ENCODE data around the gene GPLD1. TPM values are rescaled to one million over a fixed set of nuclear protein-coding genes. Genes with fewer than 3 reads are reported as not detected.
"Not testable (repeated sequence)": the region's sequence is repeated elsewhere in the genome, so short reads cannot be mapped to it uniquely, and the experiment has no call there.

The GPLD1 gene
- total RNA-seq, 1 donor from 2014 or later: 3.6 TPM

- TF ChIP-seq CTCF (IDR thresholded peaks at IDR 0.05): peak; percentile 66
- Histone ChIP-seq H3K27me3 (ENCODE audit: low read depth) (no peaks in the 10 kb centered on the region), H3K27ac (no peak overlapping the region), H3K9me3 (no peaks in the 10 kb centered on the region), H3K36me3 (no peaks in the 10 kb centered on the region), H3K4me3 (no peak overlapping the region), H3K4me1 (no peaks in the 10 kb centered on the region)
- DNase-seq (peak; percentile 69), ATAC-seq (peak; percentile 89 to 95)
- intact Hi-C loops (cut with DNase I): no loop called here
Measured at GRCh38 chr6:24520929-24521546, 31.7 kb upstream of the GPLD1 start.

GRCh38 chr6:24517659-24518543 lies 28.5 kb upstream of the GPLD1 start:
- no peak overlapping the region for H3K4me3 ChIP-seq
- peak overlapping the region; percentile 22 for H3K27ac ChIP-seq
- TF ChIP-seq CTCF (IDR thresholded peaks at IDR 0.05): no peak
- H3K27me3 ChIP-seq (ENCODE audit: low read depth): no peaks in the 10 kb centered on the region
- H3K9me3 ChIP-seq: no peaks in the 10 kb centered on the region
- H3K4me1 ChIP-seq: no peaks in the 10 kb centered on the region
- intact Hi-C loops (cut with DNase I): no loop called here
- no peak for DNase-seq
- peaks cover 6% of the 10 kb centered on the region for H3K36me3 ChIP-seq
- ATAC-seq: peak; percentile 29 to 37

GRCh38 chr6:24513602-24514001 lies 24.2 kb upstream of the GPLD1 start:
- DNase-seq (no peak), ATAC-seq (no peak)
- H3K36me3 ChIP-seq: peaks cover 6% of the 10 kb centered on the region
- no peak overlapping the region for H3K4me3 ChIP-seq
- intact Hi-C loops (cut with DNase I): no loop called here
- H3K27me3 ChIP-seq (ENCODE audit: low read depth): no peaks in the 10 kb centered on the region
- no peaks in the 10 kb centered on the region for H3K4me1 ChIP-seq
- H3K27ac ChIP-seq: no peak overlapping the region
- no peak for TF ChIP-seq CTCF (IDR thresholded peaks at IDR 0.05)
- H3K9me3 ChIP-seq: no peaks in the 10 kb centered on the region

GRCh38 chr6:24511976-24512375 lies 22.6 kb upstream of the GPLD1 start:
- H3K36me3 ChIP-seq; H3K9me3 ChIP-seq; intact Hi-C loops (cut with DNase I); H3K4me1 ChIP-seq; H3K27ac ChIP-seq; H3K27me3 ChIP-seq (ENCODE audit: low read depth); H3K4me3 ChIP-seq; DNase-seq; ATAC-seq: not testable (repeated sequence)

GRCh38 chr6:24506814-24507520 lies 17.6 kb upstream of the GPLD1 start:
- Histone ChIP-seq H3K9me3 (no peaks in the 10 kb centered on the region), H3K4me3 (no peak overlapping the region), H3K27ac (no peak overlapping the region), H3K36me3 (peaks cover 6% of the 10 kb centered on the region), H3K27me3 (ENCODE audit: low read depth) (no peaks in the 10 kb centered on the region), H3K4me1 (no peaks in the 10 kb centered on the region)
- no peak for TF ChIP-seq CTCF (IDR thresholded peaks at IDR 0.05)
- intact Hi-C loops (cut with DNase I): no loop called here
- ATAC-seq: no peak
- no peak for DNase-seq

Data from lower lobe of right lung (tissue), 2 donors.